GM12878 (cell line): ENCODE results near the gene LINGO1. TPM values are rescaled to one million over a fixed set of nuclear protein-coding genes. Genes with fewer than 3 reads are reported as not detected.

ENCODE experiments used
- ATAC-seq: fragments of 200-7000 bp; cut with Tn5 transposase; 3 replicates; pipeline ENCODE4 v1.9.1; 2020; ENCODE audit warnings: mild to moderate bottlenecking, moderate library complexity
- BruUV-seq: library from RNA; stranded (reverse); fragments of 400-500 nt; replicated peaks from 2 replicates; lab custom pipeline; 2021; lab: Mats Ljungman, UMichigan
- CTCF ChIA-PET: fragments of 300-600 bp; sonication (Branson Sonifier 250); formaldehyde crosslinking; extraction: SDS; loops from one replicate; lab custom pipeline; 2021; ENCODE audit warnings: inconsistent platforms; lab: Yijun Ruan, JAX
- POLR2A ChIA-PET: fragments of 350-600 bp; formaldehyde crosslinking; extraction: SDS; loops from one replicate; lab custom pipeline; 2021; ENCODE audit warnings: inconsistent platforms; lab: Charles Lee
- RAD21 ChIA-PET: fragments of 300-600 bp; sonication (Branson Sonifier 250); formaldehyde crosslinking; loops from one replicate; lab custom pipeline; 2023; ENCODE audit warnings: antibody characterized with exemption; ENCODE audit not compliant: unreplicated experiment; lab: Charles Lee
- SMC1A ChIA-PET: fragments of 300-600 bp; sonication (Branson Sonifier 250); formaldehyde crosslinking; loops from one replicate; lab custom pipeline; 2023; ENCODE audit not compliant: unreplicated experiment, uncharacterized antibody; lab: Charles Lee
- DNase-seq: peaks from one replicate; pipeline ENCODE4 v3.0.0-alpha.2; 2011; ENCODE audit warnings: low read depth, low spot score
- FAIRE-seq: peaks from 3 replicates; lab custom pipeline; 2011; peaks lifted over from hg19 to GRCh38; lab: Jason Lieb, UNC
- H2AFZ ChIP-seq: 2 replicates; pipeline ENCODE4 v1.6.0; 2011; ENCODE audit warnings: low read depth, low read length, control low read depth; ENCODE audit not compliant: control insufficient read depth
- H3K27ac ChIP-seq: 2 replicates; pipeline ENCODE4 v1.5.1; 2011; ENCODE audit warnings: control low read depth; ENCODE audit not compliant: control insufficient read depth, insufficient read depth
- H3K27me3 ChIP-seq, 2 experiments: replicated peaks in 1 of 2; 2 replicates each; pipeline versions ENCODE4 v1.6.0 to v1.6.1; 2011; ENCODE audit warnings: low read length in 1 of 2; ENCODE audit not compliant: control insufficient read depth in 2 of 2, insufficient read depth in 2 of 2
- H3K36me3 ChIP-seq, 2 experiments: 2 replicates each; pipeline ENCODE4 v1.5.1; 2011; ENCODE audit warnings: low read length in 1 of 2; ENCODE audit not compliant: control insufficient read depth in 2 of 2, insufficient read depth in 2 of 2
- H3K4me1 ChIP-seq: 2 replicates; pipeline ENCODE4 v1.6.1; 2011; ENCODE audit warnings: mild to moderate bottlenecking, low read length, moderate library complexity, mixed read lengths; ENCODE audit not compliant: control insufficient read depth, insufficient read depth
- H3K4me2 ChIP-seq: 2 replicates; pipeline ENCODE4 v1.6.0; 2011; ENCODE audit warnings: control low read depth; ENCODE audit not compliant: control insufficient read depth, insufficient read depth
- H3K4me3 ChIP-seq: fragments of 200-600 bp; sonication (generic); 2 replicates; pipeline ENCODE4 v1.5.1; 2016
- H3K79me2 ChIP-seq: 2 replicates; pipeline ENCODE4 v1.6.0; 2011; ENCODE audit warnings: low read length; ENCODE audit not compliant: control insufficient read depth, insufficient read depth
- H3K9ac ChIP-seq: 2 replicates; pipeline ENCODE4 v1.8.0; 2011; ENCODE audit warnings: low read length, control low read depth, mixed read lengths; ENCODE audit not compliant: control insufficient read depth, insufficient read depth
- H3K9me3 ChIP-seq: replicated peaks from 3 replicates; pipeline ENCODE4 v1.5.1; 2011; ENCODE audit warnings: mild to moderate bottlenecking, low read length; ENCODE audit not compliant: control insufficient read depth, insufficient read depth
- H4K20me1 ChIP-seq: 2 replicates; pipeline ENCODE4 v1.6.0; 2011; ENCODE audit not compliant: control insufficient read depth, insufficient read depth
- SUZ12 ChIP-seq: fragments of 200-600 bp; sonication (generic); IDR thresholded peaks from one replicate; pipeline ENCODE4 v1.6.1; 2018; ENCODE audit warnings: antibody characterized with exemption, mild to moderate bottlenecking; ENCODE audit not compliant: unreplicated experiment
- WGBS: methylation state at CpG from one replicate; pipeline ENCODE4 v1.1.6; 2016; ENCODE audit warnings: low lambda C conversion rate; ENCODE audit not compliant: insufficient replicate concordance, insufficient coverage; ENCODE audit errors: missing lambda C conversion rate; 5-methylcytosine and 5-hydroxymethylcytosine counted together
- in situ Hi-C: fragments of 300-500 bp; cut with MboI; formaldehyde crosslinking; loops from 9 replicates; pipeline ENCODE4 v1.14.3; 2018; ENCODE audit warnings: mixed read lengths
- intact Hi-C: fragments of 100-400 bp; cut with micrococcal nuclease; formaldehyde crosslinking; loops from one replicate; pipeline ENCODE4 v1.14.2; 2022; ENCODE audit not compliant: unreplicated experiment
- polyA plus RNA-seq, 11 experiments: library from polyadenylated mRNA; depleted of rRNA in 4 of 11; unstranded in 6 of 11; stranded (reverse) in 5 of 11; fragments of >200 nt; fragmentation: Nextera tagmentation in 4 of 11; fragmentation: Illumina TruSeq in 1 of 11; extraction: Ambion mirVana in 4 of 11; extraction: Trizol in 1 of 11; gene quantifications; 1 replicate in 1 of 11; 2 replicates in 10 of 11; pipeline versions ENCODE4 v1.2.1 to v1.2.3, GENCODE V29; 2011 to 2016; ENCODE audit warnings: inconsistent platforms in 2 of 11, missing spikeins in 2 of 11, low read depth in 1 of 11
- total RNA-seq, 4 experiments: library from RNA; depleted of rRNA in 3 of 4; stranded (reverse); fragments of >200 nt in 3 of 4; fragmentation: Illumina TruSeq in 1 of 4; extraction: Trizol in 1 of 4; gene quantifications; 2 replicates each; pipeline versions ENCODE4 v1.2.1 to v1.2.3, GENCODE V29; 2013 to 2021
- TF ChIP-seq, protein P1 (sequence below): fragments of 450-650 bp; IDR thresholded peaks from 2 replicates; pipeline ENCODE4 v1.6.1; 2017; ENCODE audit warnings: mild to moderate bottlenecking

Gene LINGO1
- total and polyA plus RNA-seq, 10 of the 15 experiments (the other 5 are each of a cell fraction or from before 2014, with no cell fraction given) = 0.04 to 3.9 (median 0.17) TPM; not detected in 6

DNA sequence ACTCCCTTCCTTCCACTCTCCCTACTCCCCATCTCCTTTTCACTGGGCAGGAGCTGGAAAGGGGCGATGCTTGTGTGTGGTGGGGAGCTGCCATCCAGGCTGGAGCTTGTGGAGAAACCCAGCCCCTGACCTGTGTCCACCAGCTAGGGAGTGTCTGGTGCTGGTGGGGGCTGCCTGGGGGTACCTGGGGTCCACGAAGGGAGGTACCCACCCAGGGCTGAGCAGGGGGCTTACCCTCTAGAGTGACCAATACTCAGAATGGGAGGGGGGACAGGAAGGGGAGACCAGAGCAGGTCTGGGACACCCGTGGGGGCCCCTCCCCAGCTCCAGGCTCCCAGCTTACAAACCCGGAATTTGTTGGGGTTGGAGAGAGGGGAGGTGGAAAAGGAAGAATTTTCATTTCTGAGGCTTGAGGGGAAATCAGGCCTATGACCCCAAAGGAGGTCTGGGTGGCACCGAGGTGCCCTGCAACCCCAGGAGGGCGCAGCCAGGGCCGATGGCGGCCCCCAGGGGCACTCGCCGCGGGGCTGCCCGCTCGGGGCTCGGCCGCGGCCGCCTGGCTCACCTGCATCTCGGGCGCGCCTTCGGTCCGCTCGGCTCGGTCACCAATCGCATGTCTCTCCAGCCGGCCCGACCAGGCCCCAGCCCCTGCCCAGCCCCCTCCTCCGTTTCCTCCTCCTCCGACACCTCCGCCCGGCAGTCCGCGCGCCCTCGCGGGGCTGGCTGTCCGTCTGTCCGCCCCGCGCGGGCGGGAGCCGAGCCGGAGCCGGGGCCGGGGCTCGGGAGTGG, 773 bp downstream of the LINGO1 start:
- no peak overlapping the region for H3K4me2 ChIP-seq
- intact Hi-C loops = loop anchor here (5.0 kb wide), 1 partner anchor 445 kb away; no protein-coding TSS in a partner anchor
- WGBS = 3% methylated on average over 18 of the region's 47 CpGs
- no peak overlapping the region for H3K4me3 ChIP-seq
- RAD21 ChIA-PET = interaction anchor here (0.8 kb wide), 1 partner anchor 243 kb away, joined by 3 read pairs; no protein-coding TSS in a partner anchor
- no peaks in the 10 kb centered on the region for H3K9me3 ChIP-seq
- FAIRE-seq = no peak
- no peak for DNase-seq
- CTCF ChIA-PET = interaction anchor here (0.8 to 1.0 kb wide), 3 partner anchors 89 to 190 kb away, joined by 3 to 5 read pairs (median 3); no protein-coding TSS in a partner anchor
- H3K4me1 ChIP-seq = no peaks in the 10 kb centered on the region; the same call in 1 of the 2 replicates
- H3K27ac ChIP-seq = no peak overlapping the region
- POLR2A ChIA-PET = no interaction called here
- H3K79me2 ChIP-seq = no peaks in the 10 kb centered on the region
- ATAC-seq = no peak
- H3K9ac ChIP-seq = no peak overlapping the region
- TF ChIP-seq SUZ12 = peak; percentile 82
- TF ChIP-seq, protein P1, sequence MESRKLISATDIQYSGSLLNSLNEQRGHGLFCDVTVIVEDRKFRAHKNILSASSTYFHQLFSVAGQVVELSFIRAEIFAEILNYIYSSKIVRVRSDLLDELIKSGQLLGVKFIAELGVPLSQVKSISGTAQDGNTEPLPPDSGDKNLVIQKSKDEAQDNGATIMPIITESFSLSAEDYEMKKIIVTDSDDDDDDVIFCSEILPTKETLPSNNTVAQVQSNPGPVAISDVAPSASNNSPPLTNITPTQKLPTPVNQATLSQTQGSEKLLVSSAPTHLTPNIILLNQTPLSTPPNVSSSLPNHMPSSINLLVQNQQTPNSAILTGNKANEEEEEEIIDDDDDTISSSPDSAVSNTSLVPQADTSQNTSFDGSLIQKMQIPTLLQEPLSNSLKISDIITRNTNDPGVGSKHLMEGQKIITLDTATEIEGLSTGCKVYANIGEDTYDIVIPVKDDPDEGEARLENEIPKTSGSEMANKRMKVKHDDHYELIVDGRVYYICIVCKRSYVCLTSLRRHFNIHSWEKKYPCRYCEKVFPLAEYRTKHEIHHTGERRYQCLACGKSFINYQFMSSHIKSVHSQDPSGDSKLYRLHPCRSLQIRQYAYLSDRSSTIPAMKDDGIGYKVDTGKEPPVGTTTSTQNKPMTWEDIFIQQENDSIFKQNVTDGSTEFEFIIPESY = no peak
- TF ChIP-seq, all 136 proteins: peak for 1
- H2AFZ ChIP-seq = no peak overlapping the region
- SMC1A ChIA-PET = interaction anchor here (0.7 kb wide), 1 partner anchor 446 kb away, joined by 3 read pairs; no protein-coding TSS in a partner anchor
- peaks cover 16 to 18% of the 10 kb centered on the region in 2 experiments for H3K27me3 ChIP-seq
- H3K36me3 ChIP-seq = no peaks in the 10 kb centered on the region
- BruUV-seq = no TSS peak
- in situ Hi-C loops = loop anchor here (25.0 kb wide), 1 partner anchor 180 kb away; no protein-coding TSS in a partner anchor
- H4K20me1 ChIP-seq = no peaks in the 10 kb centered on the region
